Duodenal mucosa (tissue), 2 donors: ENCODE data around the gene NOL9.
"Not testable (repeated sequence)": the region's sequence is repeated elsewhere in the genome, so short reads cannot be mapped to it uniquely, and the experiment has no call there.

Experiments
- H3K27ac ChIP-seq: one replicate; pipeline ENCODE4 v1.7.0; 2013; ENCODE audit warnings: low read depth, low read length
- H3K27me3 ChIP-seq, 2 donors: one replicate each; pipeline ENCODE4 v1.7.0; 2013; ENCODE audit warnings: low read length in 2 of 2, control low read depth in 1 of 2; ENCODE audit not compliant: insufficient read depth in 2 of 2, control insufficient read depth in 1 of 2
- H3K36me3 ChIP-seq, 2 donors: one replicate each; pipeline ENCODE4 v1.7.0; 2013; ENCODE audit warnings: low read length in 2 of 2, control low read depth in 1 of 2; ENCODE audit not compliant: insufficient read depth in 2 of 2, control insufficient read depth in 1 of 2
- H3K4me1 ChIP-seq, 2 donors: one replicate each; pipeline ENCODE4 v1.7.0; 2013; ENCODE audit warnings: low read length in 2 of 2, control low read depth in 1 of 2; ENCODE audit not compliant: insufficient read depth in 2 of 2, control insufficient read depth in 1 of 2
- H3K4me3 ChIP-seq, 2 donors: one replicate each; pipeline ENCODE4 v1.7.0; 2013; ENCODE audit warnings: low read length in 2 of 2, low read depth in 1 of 2
- H3K9ac ChIP-seq, 2 donors: one replicate each; pipeline ENCODE4 v1.7.0; 2013; ENCODE audit warnings: low read length in 2 of 2, low read depth in 1 of 2
- H3K9me3 ChIP-seq, 2 donors: one replicate each; pipeline ENCODE4 v1.7.0; 2013; ENCODE audit warnings: low read length in 2 of 2, control low read depth in 1 of 2; ENCODE audit not compliant: control insufficient read depth in 1 of 2

The NOL9 gene

DNA sequence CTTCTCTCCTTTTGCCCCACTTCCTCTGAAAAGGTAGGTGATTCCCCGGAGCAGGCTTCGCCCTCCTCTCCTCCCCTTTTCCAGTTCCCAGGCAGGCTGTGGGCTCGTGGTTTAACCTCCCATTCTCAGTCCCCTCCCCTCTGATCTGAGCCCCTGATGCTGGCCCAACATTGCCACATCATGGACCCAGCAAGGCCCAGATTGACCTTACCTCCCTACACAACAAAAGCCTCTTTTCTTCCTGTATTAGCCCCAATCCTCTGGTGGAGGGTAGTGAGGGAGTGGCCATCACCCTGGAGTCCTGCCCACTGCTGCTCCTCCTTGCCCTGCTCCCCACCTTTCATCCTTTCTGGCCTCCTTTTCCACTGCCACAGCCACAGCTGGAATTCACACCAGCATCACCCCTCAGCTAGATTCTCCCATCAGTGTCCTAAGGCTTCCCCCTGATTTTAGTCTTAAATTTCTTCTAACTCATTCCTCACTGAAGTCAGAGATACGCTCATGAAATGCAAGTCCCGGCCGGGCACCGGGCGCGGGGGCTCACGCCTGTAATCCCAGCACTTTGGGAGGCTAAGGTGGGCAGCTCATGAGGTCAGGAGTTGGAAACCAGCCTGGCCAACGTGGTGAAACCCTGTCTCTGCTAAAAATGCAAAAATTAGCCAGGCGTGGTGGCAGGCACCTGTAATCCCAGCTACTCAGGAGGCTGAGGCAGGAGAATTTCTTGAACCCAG is 18.5 kb upstream of the NOL9 start:
- H3K4me3 ChIP-seq: no peak overlapping the region
- H3K4me1 ChIP-seq: no peaks in the 10 kb centered on the region
- H3K9me3 ChIP-seq: no peaks in the 10 kb centered on the region
- H3K9ac ChIP-seq: no peak overlapping the region
- H3K27me3 ChIP-seq: no peaks in the 10 kb centered on the region
- H3K36me3 ChIP-seq: no peaks in the 10 kb centered on the region
- no peak overlapping the region for H3K27ac ChIP-seq

DNA sequence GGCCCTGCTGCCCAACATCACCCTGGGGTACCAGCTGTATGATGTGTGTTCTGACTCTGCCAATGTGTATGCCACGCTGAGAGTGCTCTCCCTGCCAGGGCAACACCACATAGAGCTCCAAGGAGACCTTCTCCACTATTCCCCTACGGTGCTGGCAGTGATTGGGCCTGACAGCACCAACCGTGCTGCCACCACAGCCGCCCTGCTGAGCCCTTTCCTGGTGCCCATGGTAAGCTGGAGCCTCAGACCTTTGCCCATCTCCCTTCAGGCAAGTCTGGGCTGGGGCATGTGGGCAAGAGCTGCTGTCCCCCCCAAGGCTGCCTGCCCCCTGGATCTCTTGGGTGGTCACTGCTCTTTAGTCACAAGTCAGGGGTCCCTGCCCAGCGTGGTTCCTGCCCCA is 16.7 kb upstream of the NOL9 start:
- H3K4me3 ChIP-seq: no peak overlapping the region
- no peaks in the 10 kb centered on the region for H3K9me3 ChIP-seq
- no peak overlapping the region for H3K9ac ChIP-seq
- H3K36me3 ChIP-seq: no peaks in the 10 kb centered on the region
- H3K27ac ChIP-seq: no peak overlapping the region
- H3K27me3 ChIP-seq: no peaks in the 10 kb centered on the region
- H3K4me1 ChIP-seq: no peaks in the 10 kb centered on the region

DNA sequence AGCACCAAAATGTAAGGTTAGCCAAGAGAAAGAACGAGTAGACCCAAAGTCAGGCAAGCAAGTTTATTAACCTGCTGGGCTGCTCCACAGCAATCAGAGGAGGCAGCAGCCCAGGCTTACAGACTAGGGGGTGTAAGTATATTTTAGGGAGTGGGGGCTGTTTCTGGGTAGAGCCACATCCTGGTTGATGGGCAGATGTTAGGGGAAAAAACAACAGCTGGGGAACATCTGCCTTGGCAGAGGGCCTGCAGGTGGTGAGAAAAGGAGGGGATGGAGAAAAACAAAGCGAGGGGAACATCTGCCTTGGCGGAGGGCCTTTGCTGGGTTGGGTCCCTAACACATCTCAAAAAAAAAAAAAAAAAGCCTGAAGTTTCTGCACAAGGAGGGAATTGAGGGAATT is 15.8 kb upstream of the NOL9 start:
- Histone ChIP-seq H3K4me1 (no peaks in the 10 kb centered on the region), H3K9ac (no peak overlapping the region), H3K4me3 (no peak overlapping the region), H3K27me3 (no peaks in the 10 kb centered on the region), H3K9me3 (no peaks in the 10 kb centered on the region), H3K36me3 (no peaks in the 10 kb centered on the region), H3K27ac (no peak overlapping the region)

DNA sequence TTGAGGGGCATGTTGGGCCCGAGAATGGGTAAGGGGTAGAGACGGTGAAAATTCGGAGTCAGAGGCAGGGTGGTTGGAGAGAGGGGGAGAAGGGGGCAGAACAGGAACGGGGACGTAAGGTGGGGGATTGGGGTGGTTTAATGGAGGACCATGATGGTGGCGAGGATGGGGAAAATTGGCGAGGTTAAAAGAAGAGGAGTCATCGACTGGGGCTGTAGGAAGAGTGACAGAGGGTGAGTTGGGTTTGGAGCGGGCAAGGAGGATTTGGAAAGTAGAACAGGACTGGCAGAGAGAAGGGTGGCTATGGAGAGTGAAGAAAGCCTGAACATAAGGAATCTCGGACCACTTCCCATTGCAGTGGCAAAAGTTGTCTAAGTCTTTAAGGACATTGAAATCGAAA is 14.7 kb upstream of the NOL9 start:
- H3K36me3 ChIP-seq: no peaks in the 10 kb centered on the region
- H3K27me3 ChIP-seq: no peaks in the 10 kb centered on the region
- H3K9ac ChIP-seq: no peak overlapping the region
- H3K27ac ChIP-seq: no peak overlapping the region
- H3K4me3 ChIP-seq: no peak overlapping the region
- H3K9me3 ChIP-seq: no peaks in the 10 kb centered on the region
- H3K4me1 ChIP-seq: no peaks in the 10 kb centered on the region

DNA sequence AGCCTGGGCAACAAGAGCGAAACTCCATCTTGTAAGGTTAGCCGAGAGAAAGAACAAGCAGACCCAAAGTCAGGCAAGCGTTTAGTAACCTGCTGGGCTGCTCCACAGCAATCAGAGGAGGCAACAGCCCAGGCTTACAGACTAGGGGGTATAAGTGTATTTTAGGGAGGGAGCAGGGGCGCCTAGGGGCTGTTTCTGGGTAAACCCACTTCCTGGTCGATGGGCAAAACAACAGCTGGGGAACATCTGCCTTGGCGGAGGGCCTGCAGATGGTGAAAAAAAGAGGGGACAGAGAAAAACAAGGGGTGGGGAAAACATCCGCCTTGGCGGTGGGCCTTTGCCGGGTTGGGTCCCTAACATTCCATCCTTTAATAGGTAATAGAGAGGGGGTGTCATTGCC is 6.0 kb upstream of the NOL9 start:
- Histone ChIP-seq H3K36me3 (no peaks in the 10 kb centered on the region), H3K4me3 (no peak overlapping the region), H3K4me1 (no peaks in the 10 kb centered on the region), H3K9me3 (no peaks in the 10 kb centered on the region), H3K9ac (no peak overlapping the region), H3K27ac (no peak overlapping the region), H3K27me3 (no peaks in the 10 kb centered on the region)

DNA sequence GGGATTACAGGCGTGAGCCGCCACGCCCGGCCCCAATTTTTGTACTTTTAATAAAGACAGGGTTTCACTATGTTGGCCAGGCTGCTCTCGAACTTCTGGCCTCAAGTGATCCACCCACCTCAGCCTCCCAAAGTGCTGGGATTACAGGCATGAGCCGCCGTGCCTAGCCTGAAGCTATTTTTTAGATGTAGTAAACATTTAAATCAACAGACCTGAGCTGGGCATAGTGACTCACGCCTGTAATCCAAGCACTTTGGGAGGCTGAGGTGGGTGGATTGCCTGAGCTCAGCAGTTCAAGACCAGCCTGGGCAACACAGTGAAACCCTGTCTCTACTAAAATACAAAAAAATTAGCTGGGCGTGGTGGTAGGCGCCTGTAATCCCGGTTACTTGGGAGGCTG is 4.8 kb upstream of the NOL9 start:
- H3K4me1 ChIP-seq, H3K36me3 ChIP-seq: not testable (repeated sequence)

DNA sequence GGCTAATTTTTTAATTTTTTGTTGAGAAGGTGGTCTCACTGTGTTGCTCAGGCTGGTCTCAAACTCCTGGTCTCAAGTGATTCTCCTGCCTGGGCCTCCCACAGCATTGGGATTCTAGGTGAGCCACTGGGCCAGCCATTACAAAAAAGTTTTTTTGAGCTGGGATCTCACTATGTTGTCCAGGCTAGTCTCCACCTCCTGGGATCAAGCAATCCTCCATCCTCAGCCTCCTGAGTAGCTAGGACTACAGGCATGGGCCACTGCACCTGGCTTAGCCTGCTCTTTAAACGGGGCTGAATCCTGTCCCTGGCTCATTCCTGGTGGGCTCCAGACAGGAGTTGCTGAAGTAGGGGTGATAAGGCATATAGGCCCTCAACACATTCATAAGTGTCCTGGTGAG is 3.3 kb upstream of the NOL9 start:
- Histone ChIP-seq H3K27ac (no peak overlapping the region), H3K9ac (no peak overlapping the region), H3K4me3 (no peak overlapping the region), H3K36me3 (no peaks in the 10 kb centered on the region), H3K4me1 (peaks cover 5 to 15% of the 10 kb centered on the region in 2 donors), H3K27me3 (no peaks in the 10 kb centered on the region), H3K9me3 (no peaks in the 10 kb centered on the region)

More for the DNA sequence above, 4.8 kb upstream of the NOL9 start:
- H3K9me3 ChIP-seq, H3K27me3 ChIP-seq, H3K4me3 ChIP-seq, H3K9ac ChIP-seq, H3K27ac ChIP-seq: not testable (repeated sequence)

DNA sequence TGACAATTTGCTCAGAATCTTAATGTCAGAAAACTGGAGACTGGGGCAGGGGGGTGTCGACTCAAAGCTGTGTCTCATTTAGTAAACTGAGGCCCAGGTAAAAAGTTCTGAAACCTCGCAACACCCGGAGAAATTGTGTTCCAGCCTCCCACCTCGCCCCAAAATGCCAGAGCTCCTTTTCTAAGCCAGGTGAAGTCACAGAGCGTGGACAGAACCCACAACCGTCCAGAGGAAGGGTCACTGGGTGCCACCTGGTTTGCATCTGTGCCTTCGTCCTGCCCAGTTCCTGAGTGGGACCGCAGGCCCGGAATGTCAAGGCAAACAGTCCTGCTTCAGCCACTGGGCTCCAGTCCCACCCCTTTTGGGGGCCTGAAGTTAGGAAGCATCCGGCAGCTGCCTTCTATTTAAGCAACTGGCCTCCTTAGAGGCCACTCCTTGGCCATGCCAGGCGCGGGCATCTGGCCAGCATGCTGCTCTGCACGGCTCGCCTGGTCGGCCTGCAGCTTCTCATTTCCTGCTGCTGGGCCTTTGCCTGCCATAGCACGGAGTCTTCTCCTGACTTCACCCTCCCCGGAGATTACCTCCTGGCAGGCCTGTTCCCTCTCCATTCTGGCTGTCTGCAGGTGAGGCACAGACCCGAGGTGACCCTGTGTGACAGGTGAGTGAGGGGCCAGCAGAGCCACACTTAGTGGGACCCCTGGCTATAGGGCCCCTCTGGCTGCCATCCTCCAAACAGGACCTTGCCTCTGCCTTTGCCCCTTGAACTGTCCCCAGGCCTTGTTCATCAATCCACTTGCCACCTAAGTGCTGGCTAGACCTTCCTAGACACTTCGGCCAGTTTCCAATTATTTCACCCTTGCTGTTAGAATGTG is 830 bp upstream of the NOL9 start, which contains the start of gene TAS1R1:
TSS of gene TAS1R1 (plus strand) at position 401 of the 872 bp plus-strand sequence. CDS start at position 468, 67 bp downstream.
- H3K9ac ChIP-seq: peak within 1 kb of the TSS; percentile 87 to 90
- peaks cover 0 to 4% of the 10 kb centered on the region in 2 donors for H3K36me3 ChIP-seq
- peak within 1 kb of the TSS; percentile 83 to 92 for H3K4me3 ChIP-seq
- H3K27me3 ChIP-seq: no peaks in the 10 kb centered on the region
- no peaks in the 10 kb centered on the region for H3K9me3 ChIP-seq
- peaks cover 5 to 15% of the 10 kb centered on the region in 2 donors for H3K4me1 ChIP-seq
- H3K27ac ChIP-seq: peak within 1 kb of the TSS; percentile 62

DNA sequence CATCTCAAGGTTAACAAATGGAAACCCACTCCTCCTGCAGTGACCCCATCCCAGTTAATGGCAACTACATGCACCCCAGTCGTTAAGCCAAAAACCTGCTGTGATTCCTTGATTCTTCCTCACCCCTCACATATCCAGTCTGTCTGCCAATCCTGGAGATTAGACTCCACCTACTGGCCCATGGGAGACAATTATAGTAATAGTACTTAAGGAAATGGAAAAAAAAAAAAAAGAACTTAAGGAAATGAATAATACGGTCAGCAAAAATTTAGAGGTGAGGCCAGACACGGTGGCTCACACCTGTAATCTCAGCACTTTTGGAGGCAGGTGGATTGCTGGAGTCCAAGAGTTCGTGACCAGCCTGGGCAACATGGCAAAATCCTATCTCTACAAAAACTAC is 7.0 kb downstream of the NOL9 start:
- H3K9me3 ChIP-seq: no peaks in the 10 kb centered on the region
- H3K27ac ChIP-seq: no peak overlapping the region
- peaks cover 28 to 71% of the 10 kb centered on the region in 2 donors for H3K36me3 ChIP-seq
- no peaks in the 10 kb centered on the region for H3K27me3 ChIP-seq
- H3K4me3 ChIP-seq: no peak overlapping the region
- no peaks in the 10 kb centered on the region for H3K4me1 ChIP-seq
- H3K9ac ChIP-seq: no peak overlapping the region

DNA sequence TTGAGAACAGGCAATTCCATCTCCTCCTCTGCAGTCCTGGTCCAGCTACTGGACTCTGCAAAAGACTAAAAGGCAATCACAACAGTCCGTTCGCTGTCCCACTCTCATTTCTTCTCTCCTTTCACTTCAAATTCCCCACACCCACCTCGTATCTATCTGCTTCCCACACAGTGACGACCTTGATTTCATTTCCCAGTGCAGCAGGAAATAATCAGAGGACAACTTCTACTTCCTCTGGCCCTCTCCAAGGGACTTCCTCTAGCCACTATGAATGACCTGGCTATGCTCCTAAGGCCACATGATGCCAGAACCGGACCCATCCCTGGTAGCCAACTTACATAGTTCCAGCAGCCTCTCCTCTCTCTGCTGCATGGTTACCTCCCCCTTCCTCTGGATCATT is 8.0 kb downstream of the NOL9 start:
- Histone ChIP-seq H3K4me1 (no peaks in the 10 kb centered on the region), H3K27ac (no peak overlapping the region)

More for the DNA sequence above, 8.0 kb downstream of the NOL9 start:
- Histone ChIP-seq H3K9ac (no peak overlapping the region), H3K9me3 (no peaks in the 10 kb centered on the region), H3K4me3 (no peak overlapping the region), H3K36me3 (peaks cover 28 to 78% of the 10 kb centered on the region in 2 donors), H3K27me3 (no peaks in the 10 kb centered on the region)
